Liver (tissue), 4 donors: ENCODE data around the gene TNRC6B. TPM values are rescaled to one million over a fixed set of nuclear protein-coding genes. Genes with fewer than 3 reads are reported as not detected.

Experiments
- polyA plus RNA-seq, 2 donors: library from polyadenylated mRNA; stranded (reverse) in 1 of 2; unstranded in 1 of 2; fragments of 200-250 nt in 1 of 2; fragments of >200 nt in 1 of 2; fragmentation: Nextera tagmentation in 1 of 2; extraction: Ambion mirVana in 1 of 2; gene quantifications; one replicate each; pipeline versions ENCODE4 v1.2.1 to v1.2.3, GENCODE V29; 2013 to 2015
- total RNA-seq, 2 donors: library from RNA; depleted of rRNA; stranded (reverse); fragments of >200 nt; gene quantifications; one replicate each; pipeline ENCODE4 v1.2.3, GENCODE V29; 2014
- donor health status: healthy.
- donor health status: healthy.
- donor health status: healthy.

TNRC6B gene
- total and polyA plus RNA-seq, 4 donors = 4.6 to 39.1 (median 26.4) TPM

Other genes with a start within 250 kb of the TNRC6B start
- gene TMA7B, start 217.5 kb upstream of the TNRC6B start, total RNA-seq = 1 to 10 TPM in 1 of 2 donors, under 1 TPM in 1; 0.25 to 2.1 TPM
- gene TMA7B, start 217.5 kb upstream of the TNRC6B start, polyA plus RNA-seq = not detected
- 1 to 10 TPM; 1.1 to 1.2 TPM for gene FAM83F, start 183.0 kb upstream of the TNRC6B start, total RNA-seq
- 1 to 10 TPM in 1 of 2 donors, under 1 TPM in 1; 0.39 to 1.5 TPM for gene FAM83F, start 183.0 kb upstream of the TNRC6B start, polyA plus RNA-seq
- gene ADSL, start 168.6 kb downstream of the TNRC6B start, total RNA-seq = 10 to 100 TPM; 52.5 to 54.5 TPM
- 10 to 100 TPM; 19.4 to 27.1 TPM for gene ADSL, start 168.6 kb downstream of the TNRC6B start, polyA plus RNA-seq
- 10 to 100 TPM; 14.9 to 32.9 TPM for gene SGSM3, start 192.7 kb downstream of the TNRC6B start, total RNA-seq
- gene SGSM3, start 192.7 kb downstream of the TNRC6B start, polyA plus RNA-seq = 10 to 100 TPM; 21.1 to 29.4 TPM